Measurements from ENCODE around the gene DISC1. TPM values are rescaled to one million over a fixed set of nuclear protein-coding genes. Genes with fewer than 3 reads are reported as not detected.

Gene DISC1
- total RNA-seq, 1 donor from 2014 or later: 14.0 TPM

DNA sequence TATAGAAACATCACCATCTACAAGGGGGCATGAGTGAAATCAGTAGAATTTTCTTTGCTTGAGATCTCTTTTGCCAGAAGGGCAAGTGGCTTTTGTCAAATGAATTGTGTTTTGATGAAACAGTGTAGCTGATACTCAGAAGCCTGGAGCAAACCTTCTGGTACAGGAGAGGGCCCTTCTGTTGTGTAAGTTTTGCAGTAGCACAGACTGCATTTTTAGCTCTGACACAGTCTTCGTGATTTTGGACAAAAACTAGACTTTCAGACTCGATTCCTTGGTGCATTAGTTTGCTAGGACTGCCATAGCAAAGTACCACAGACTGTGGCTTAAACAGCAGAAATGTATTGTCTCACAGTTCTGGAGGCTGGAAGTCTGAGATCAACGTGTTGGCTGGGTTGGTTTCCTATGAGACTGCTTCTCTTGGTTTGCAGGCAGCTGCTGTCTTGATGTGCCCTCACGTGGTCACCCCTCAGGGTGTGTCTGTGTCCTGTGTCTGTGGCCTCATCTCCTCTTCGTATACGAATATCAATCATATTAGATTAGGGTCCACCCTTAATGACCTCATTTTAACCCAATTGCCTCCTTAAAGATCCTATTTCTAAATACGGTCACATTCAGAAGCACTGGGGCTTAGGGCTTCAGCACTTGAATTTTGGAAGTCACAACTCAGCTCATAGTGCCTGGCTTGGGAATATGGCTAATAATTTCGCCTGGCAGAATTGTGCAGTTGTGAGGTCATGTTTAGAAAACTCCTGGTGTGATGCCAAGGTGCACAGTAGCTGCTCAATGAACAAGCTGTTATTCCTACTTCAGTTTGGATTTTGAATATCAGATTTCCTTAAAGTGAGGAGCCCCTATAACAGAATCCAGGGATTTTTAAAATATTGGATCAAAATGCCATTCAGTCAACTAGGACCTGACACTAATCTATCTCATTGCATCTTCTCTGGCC lies 21.2 kb upstream of the DISC1 start:
- intact Hi-C loops (cut with micrococcal nuclease): loop anchor here (2.0 kb wide), 3 partner anchors 333 to 963 kb away; partner anchors contain the start of gene COG2

- intact Hi-C loops (cut with micrococcal nuclease): no loop called here
These were observed 19.9 kb upstream of the DISC1 start for GRCh38 chr1:231606712-231607111.

DNA sequence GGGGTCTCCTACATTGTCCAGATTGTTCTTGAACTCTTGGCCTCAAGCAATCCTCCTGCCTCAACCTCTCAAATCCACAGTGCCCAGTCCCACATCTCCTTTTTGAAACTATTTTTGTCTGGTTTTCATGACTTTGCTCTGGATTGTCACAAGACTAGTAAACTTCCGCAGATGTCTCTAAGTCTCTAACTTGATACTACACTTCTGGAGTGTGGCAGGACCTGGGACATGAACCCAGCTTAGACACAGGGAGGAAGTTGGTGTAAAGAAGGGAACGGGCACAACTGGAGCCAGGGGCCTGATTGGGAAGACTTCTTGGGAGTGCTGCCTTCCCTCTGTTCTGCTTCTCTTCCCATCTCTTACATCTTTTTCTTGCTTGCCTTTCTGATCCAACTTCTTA lies 16.2 kb upstream of the DISC1 start:
- intact Hi-C loops (cut with micrococcal nuclease): no loop called here

GRCh38 chr1:231611111-231611510 lies 15.5 kb upstream of the DISC1 start:
- intact Hi-C loops (cut with micrococcal nuclease): no loop called here

DNA sequence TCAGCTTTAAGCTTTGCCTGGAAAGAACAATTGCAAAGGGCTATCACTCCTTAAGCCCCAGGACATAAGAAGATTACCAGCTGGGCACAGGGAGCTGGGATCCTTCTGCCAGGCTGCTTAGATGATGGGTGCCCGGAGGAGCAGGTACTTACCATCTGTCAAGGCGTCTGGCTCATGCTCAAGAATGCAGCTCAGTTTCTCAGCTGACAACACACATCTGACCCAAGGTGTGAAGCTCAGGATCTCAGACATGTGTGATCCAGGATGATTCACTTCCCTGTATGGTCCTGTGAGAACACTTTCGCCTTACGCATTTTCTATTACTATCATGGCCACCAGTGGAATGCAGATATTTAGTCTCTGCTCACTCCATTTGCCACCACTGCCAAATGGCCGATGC lies 14.7 kb upstream of the DISC1 start:
- intact Hi-C loops (cut with micrococcal nuclease): loop anchor here (1.0 to 2.0 kb wide), 3 partner anchors 14 to 639 kb away; partner anchors contain the start of gene DISC1

DNA sequence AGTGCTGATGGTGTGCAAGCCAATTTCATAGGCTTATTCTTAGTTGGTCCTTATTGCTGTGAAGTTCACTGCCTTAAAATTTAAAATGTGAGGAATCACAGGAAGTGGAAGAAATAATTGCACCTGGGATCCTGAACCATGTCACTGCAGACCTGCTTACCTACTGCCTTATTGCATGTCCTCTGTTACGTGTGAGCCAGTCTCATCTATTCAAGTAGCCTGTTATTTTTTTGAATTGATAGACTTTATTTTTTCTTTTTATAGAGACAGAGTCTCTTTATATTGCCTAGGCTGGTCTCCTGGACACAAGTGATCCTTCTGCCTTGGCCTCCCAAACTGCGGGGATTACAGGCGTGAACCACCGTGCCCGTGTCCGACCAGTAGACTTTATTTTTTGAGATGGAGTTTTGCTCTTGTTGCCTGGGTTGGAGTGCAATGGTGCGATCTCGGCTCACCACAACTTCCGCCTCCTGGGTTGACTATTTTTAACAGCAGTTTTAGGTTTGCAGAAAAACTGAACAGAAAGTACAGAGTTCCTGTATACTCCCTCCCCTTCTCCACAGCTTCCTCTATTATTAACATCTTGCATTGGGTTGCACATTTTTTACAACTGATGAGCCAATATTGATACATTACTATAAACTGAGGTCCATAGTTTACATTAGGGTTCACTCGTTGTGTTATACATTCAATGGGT lies 14.0 kb upstream of the DISC1 start:
- intact Hi-C loops (cut with micrococcal nuclease): loop anchor here (1.0 to 2.0 kb wide), 3 partner anchors 14 to 640 kb away; partner anchors contain the start of gene DISC1

- intact Hi-C loops (cut with micrococcal nuclease): loop anchor here (2.0 kb wide), 2 partner anchors 153 to 641 kb away; no protein-coding TSS in a partner anchor
These were observed 12.9 kb upstream of the DISC1 start for GRCh38 chr1:231613419-231614349.

- intact Hi-C loops (cut with micrococcal nuclease): no loop called here
These were observed 9.9 kb upstream of the DISC1 start for GRCh38 chr1:231616667-231617066.

GRCh38 chr1:231618609-231619256 lies 7.9 kb upstream of the DISC1 start:
- intact Hi-C loops (cut with micrococcal nuclease): no loop called here

GRCh38 chr1:231619257-231619634 lies 7.3 kb upstream of the DISC1 start:
- intact Hi-C loops (cut with micrococcal nuclease): no loop called here

GRCh38 chr1:231625042-231625441 lies 1.5 kb upstream of the DISC1 start:
- intact Hi-C loops (cut with micrococcal nuclease): loop anchor here (5.0 kb wide), 2 partner anchors 1007 to 1998 kb away; partner anchors contain the start of genes SIPA1L2, TAF5L and URB2

DNA sequence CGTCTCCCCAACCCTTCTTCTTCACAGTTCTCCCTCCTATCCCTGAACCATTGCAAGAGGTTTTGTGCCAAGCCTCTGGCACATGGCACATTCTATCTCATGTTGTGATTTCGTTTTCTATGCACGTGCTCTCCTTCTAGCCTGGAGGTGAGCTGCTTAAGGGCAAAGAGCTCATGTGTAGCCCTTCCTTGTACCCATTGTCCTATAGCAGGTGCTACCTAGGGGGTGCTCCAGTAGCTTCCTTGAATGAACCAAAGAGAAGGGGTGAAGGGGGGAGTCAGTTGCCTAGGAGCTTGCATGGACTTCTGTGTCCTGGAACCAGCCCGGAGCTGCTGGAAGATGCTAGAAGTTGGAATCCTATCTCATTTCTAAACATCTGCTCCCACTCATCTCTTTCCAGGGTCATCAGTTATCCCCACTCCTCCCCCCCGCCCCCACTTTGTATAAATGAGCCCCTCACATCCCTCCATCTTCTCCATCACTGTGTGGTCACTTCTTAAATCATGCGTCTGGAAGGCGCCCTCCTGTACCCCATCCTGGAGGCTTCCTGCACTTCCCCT lies 535 bp upstream of the DISC1 start:
- intact Hi-C loops (cut with micrococcal nuclease): loop anchor here (1.0 to 5.0 kb wide), 6 partner anchors 14 to 1999 kb away; partner anchors contain the start of genes SIPA1L2, TAF5L, TSNAX and URB2

- intact Hi-C loops (cut with micrococcal nuclease): loop anchor here (1.0 to 5.0 kb wide), 8 partner anchors 15 to 2000 kb away; partner anchors contain the start of genes EGLN1, SIPA1L2, SPRTN and TAF5L
These were observed 493 bp downstream of the DISC1 start for GRCh38 chr1:231626951-231627614.

DNA sequence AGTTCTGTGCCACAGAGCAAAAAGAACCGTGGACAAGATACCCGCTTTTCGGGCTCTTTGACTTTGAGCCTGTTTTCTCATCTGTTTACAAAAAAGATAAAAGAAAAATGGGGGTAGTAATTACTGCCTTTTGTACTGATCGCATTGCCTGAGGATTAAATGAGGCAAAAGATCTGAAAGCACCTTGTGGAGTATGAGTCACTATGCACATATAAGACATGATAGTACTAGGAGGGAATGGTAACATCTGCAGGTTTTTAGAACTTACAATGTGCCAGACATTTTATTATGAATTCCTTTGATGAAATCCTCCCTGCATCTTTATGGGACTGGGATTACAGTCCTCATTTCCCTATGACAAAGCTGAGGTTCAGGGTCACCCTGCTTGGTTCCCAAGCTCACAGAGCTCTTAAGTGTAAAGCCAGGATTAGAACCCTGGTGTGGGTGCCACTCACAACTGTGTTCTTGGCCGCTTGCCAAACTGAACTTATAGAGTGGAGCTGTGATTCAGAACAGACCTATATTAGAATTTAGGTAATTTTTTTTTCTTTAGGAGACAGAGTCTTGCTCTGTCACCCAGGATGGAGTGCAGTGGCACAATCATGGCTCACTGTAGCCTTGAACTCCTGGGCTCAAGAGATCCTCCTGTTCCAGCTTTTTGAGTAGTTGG lies 1.8 kb downstream of the DISC1 start:
- intact Hi-C loops (cut with micrococcal nuclease): loop anchor here (2.0 to 5.0 kb wide), 3 partner anchors 388 to 2001 kb away; partner anchors contain the start of genes GNPAT, SIPA1L2, TAF5L and URB2

GRCh38 chr1:231629132-231629531 lies 2.5 kb downstream of the DISC1 start:
- intact Hi-C loops (cut with micrococcal nuclease): loop anchor here (2.0 to 5.0 kb wide), 3 partner anchors 388 to 2002 kb away; partner anchors contain the start of genes GNPAT, SIPA1L2, TAF5L and URB2

- intact Hi-C loops (cut with micrococcal nuclease): no loop called here
These were observed 4.1 kb downstream of the DISC1 start for GRCh38 chr1:231630558-231631205.

DNA sequence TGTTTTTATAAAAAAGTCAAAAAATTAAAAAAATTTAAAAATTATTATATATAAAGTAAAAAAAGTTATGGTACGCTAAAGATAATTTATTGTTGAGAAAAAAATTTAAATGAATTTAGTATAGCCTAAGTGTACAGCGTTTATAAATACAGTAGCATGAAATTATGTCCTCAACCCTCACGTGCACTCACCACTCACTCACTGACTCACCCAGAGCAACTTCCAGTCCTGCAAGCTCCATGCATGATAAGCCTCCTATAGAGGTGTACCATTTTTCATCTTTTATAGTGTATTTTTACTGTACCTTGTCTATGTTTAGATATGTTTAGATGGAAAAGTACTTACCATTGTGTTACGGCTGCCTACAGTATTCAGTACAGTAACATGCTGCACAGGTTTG lies 5.1 kb downstream of the DISC1 start:
- intact Hi-C loops (cut with micrococcal nuclease): no loop called here

- intact Hi-C loops (cut with micrococcal nuclease): no loop called here
These were observed 5.5 kb downstream of the DISC1 start for GRCh38 chr1:231632119-231632518.

Measured in T-helper 1 cell treated with Interleukin-12 subunit alpha and Interleukin-12 subunit beta and Interleukin-4 antibody, amounts not matched to agents 30 ng/mL and 1 ng/mL, for 36 hours (primary cell).